IPS DF 19.7 (cell line): ENCODE measurements around the gene JMJD4.

Experiments used
- DNase-seq: peaks from one replicate; pipeline ENCODE4 v3.0.0-alpha.2; 2013; ENCODE audit warnings: low read depth, low spot score

JMJD4 gene

GRCh38 chr1:227768640-227769039 is 33.5 kb upstream of the JMJD4 start:
- no peak for DNase-seq

GRCh38 chr1:227768125-227768439 is 33.0 kb upstream of the JMJD4 start:
- no peak for DNase-seq

GRCh38 chr1:227767401-227768124 is 32.5 kb upstream of the JMJD4 start:
- DNase-seq, result no peak

DNA sequence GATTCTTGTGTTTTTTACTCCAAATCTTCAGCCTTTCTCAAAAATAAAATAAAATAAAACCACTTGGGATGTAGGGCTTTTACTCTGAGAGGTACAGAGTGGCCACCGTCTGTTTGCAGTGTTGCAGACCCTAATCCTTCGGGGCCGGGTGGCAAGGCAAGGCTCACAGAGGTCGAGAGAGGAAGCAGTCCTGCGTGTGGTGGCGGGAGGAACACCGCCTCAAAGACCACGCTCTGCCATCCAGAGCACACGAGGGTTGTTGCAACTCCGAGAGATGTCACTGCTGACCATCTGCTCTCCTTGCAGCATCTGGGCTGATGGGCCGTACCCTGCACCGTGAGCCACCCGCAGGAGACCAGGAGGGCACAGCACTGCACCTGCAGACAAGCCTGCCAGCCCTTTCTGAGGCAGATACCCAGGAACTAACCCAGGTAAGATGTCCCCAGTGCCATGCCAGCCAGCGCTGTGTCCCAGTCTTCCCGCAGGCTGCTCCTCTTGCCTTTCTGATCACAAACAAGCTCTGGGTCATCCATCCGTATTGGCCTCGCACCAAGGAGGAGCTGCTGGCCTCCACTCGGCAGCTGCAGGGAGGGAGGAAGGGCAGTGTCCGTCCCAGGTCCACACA is 31.7 kb upstream of the JMJD4 start:
- DNase-seq, result no peak

DNA sequence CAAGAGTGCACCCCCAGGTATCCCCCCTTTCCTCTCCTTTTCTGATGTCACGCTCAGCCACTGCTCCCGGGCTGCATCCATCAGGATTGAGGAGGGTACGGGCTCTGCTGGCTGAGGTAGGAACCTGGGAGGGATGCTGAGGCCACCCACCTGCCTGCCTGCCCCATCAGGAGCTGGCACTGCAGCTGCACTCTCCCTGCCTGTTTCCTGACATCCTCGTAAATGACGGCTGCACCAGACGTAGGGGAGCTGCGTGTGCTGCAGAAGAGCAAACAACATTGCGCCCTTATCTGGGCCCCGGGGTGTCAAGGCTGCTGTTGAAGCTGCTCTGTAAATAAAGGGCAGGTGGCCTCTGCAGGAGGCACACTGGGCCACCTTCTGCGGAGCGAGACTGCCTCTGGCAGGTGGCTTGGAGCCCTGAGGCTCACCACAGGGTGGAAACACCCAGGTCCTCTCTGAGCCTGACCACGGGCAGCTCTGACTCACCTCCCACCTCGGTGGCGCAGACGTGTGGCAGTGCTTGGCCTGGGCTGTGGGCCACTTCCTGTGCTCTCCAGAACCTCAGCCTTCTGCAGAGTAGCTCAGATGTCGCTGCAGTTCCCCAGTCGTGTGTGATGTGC is 31.0 kb upstream of the JMJD4 start:
- DNase-seq, result no peak

DNA sequence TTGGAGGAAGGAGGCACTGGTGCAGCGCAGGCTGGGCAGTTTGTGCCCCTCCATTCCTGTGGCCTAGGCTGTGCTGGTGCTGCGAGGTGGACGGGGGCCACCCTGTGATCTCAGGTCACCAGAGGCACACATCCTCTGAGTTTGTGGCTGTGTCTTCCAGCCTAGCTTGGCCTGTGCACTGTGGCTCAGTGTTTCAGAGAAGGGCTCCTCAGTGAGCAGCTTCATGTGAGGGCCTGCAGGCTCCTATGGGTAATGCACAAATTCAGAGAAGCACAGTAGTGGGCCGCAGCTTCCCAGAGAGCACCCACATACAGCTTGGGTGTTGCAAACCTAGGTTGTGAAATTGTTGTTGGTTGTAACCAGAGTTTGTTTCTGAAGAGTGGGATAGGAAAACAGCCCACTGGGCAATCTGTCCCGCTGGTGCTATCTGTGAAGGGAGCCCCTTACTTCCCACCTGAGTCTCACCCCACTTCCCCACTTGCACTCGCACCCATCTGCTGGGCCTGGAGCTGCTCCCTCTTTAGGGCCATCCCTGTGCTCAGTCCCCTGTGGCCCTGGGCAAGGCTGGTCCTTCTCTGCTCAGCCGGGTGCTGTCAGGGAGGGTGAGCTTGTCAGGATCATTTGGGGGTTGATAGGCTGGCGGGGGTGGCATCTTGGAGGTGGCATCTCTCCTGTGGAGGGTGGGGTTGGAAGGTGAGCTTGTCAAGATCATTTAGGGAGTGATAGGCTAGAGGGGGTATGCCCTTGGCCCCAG is 30.3 kb upstream of the JMJD4 start:
- no peak for DNase-seq

GRCh38 chr1:227764019-227764391 is 28.9 kb upstream of the JMJD4 start:
- no peak for DNase-seq

- no peak for DNase-seq
Observed at GRCh38 chr1:227763246-227764018, 28.3 kb upstream of the JMJD4 start.

GRCh38 chr1:227762231-227762911 is 27.3 kb upstream of the JMJD4 start:
- peak; percentile 59 for DNase-seq

DNA sequence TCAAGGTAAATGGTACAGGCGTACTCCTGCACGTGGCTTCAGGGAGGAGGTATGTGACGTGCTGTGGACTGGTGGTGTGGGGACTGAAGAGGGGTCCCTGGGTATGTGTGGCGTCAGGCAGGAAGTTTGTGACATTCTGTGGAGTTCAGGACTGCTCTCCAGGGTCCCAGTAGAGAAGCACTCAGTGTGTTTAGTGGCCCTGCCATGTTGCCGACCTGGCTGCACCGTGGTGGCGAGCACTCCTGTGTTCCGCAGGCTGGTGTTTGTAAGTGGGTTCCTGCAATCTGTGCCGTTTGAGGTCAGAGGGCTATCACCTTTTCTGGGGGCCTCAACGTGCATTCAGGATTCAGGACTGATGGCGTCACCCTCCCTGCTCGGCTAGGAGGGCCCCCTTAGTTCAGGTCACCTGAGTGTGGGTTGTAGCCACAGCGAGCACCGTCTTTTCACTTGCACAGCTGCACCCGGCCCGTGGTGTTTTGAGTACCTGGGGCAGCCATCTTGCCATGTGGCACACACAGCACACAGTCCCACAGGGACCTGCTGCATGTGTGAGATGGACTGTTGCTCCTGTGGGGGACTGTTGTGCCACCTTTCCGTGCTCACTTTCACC is 26.6 kb upstream of the JMJD4 start:
- DNase-seq, result no peak

GRCh38 chr1:227760377-227760776 is 25.3 kb upstream of the JMJD4 start:
- no peak for DNase-seq

DNA sequence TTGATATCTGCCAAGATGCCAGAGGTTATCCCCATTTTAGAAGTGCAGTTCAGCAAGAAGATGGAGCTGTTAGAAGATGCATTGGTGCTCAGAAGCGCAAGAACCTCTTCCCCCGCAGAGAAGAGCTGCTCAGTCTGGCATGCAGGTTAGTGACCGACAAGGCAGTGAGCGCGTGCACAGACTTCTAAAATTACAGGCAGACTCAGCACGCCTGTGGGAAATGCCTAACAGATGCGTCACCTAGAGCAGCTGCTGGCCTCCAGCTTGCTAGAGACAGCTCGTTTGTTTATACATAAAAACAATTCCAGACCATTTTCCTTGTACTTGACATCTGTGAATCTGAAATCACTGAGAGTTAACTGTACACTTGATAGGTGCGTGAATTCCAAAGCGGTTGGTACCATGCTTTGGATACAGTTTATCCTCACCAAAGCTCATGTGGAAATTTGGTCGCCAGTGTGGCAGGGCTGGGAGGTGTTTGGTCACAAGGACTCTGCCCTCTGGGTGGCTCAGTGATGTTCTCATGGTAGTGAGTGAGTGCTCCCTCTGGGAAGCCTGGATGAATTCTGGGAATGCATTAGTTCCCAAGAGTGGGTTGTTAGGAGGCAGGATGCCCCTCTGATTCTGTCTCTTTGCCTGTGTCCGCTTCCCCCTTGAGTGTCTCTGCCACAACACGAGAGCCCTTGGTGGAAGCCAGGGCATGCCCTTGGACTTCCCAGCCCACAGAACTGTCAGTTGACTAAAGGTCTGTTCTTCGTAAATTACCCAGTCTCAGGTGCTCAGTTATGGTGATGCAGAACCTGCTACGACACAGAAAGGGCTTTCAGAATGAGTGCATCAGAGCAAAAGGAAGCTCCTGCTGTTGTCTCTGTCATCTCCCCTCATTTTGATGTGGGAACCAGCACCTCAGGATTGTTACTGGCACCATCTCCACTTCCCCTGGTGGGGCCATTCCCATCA is 24.5 kb upstream of the JMJD4 start:
- no peak for DNase-seq

DNA sequence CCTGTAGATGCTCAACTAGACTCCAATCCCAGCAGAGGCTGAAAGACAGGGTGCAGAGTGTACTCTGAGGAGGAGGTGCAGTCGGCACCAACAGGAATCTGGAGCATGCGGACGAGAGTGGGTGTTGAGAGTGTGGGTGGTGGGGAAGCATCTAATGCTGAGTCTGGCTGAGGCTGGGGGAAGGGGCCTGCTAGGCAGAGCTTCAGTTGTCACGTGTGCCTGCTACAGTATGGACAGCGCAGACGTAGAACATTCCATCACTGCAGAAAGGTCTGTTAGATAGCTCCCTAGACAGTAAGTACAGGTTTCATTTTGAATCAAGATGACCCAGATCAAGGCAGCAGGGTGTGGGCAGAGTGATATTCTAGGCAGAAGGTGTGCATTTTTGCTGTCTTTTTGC is 23.3 kb upstream of the JMJD4 start:
- no peak for DNase-seq

- no peak for DNase-seq
Observed at GRCh38 chr1:227757781-227758180, 22.7 kb upstream of the JMJD4 start.

- DNase-seq, result no peak
Observed at GRCh38 chr1:227756172-227756959, 21.3 kb upstream of the JMJD4 start.

DNA sequence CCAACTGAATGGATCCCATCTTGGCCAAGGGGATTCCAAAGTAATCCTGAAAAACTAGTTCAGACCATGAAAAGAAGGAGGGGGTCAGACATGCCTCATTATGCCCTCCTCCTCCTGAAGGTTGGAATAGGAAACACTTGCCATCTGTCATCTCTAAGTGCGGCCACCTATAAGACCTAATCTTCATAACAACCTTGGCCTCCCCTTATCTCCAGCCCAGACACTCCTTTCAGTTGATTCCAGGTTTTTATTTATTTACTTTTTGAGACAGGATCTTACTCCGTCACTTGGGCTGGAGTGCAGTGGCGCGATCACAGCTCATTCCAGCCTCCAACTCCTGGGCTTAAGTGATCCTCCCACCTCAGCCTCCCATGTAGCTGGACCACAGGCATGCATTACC is 19.9 kb upstream of the JMJD4 start:
- no peak for DNase-seq

- DNase-seq, result no peak
Observed at GRCh38 chr1:227753999-227754711, 19.1 kb upstream of the JMJD4 start.
